HG03097 (cell line): Measurements from ENCODE around the gene ASXL2.

Experiments
- ATAC-seq: cut with Tn5 transposase; IDR thresholded peaks from one replicate; pipeline ENCODE4 v1.9.1; 2021; ENCODE audit not compliant: unreplicated experiment, low FRiP score

The ASXL2 gene

GRCh38 chr2:25808006-25808383 lies 70.3 kb downstream of the ASXL2 start:
- ATAC-seq = no peak

- ATAC-seq = no peak
Measured at GRCh38 chr2:25806941-25807340, 71.3 kb downstream of the ASXL2 start.

- ATAC-seq = no peak
Measured at GRCh38 chr2:25805987-25806386, 72.3 kb downstream of the ASXL2 start.

GRCh38 chr2:25804338-25804737 lies 73.9 kb downstream of the ASXL2 start:
- ATAC-seq = no peak

GRCh38 chr2:25799301-25799700 lies 79.0 kb downstream of the ASXL2 start:
- no peak for ATAC-seq

GRCh38 chr2:25797620-25798488 lies 80.4 kb downstream of the ASXL2 start:
- no peak for ATAC-seq

- peak; percentile 64 for ATAC-seq
Measured at GRCh38 chr2:25794544-25795276, 83.6 kb downstream of the ASXL2 start.

- ATAC-seq = no peak
Measured at GRCh38 chr2:25790074-25790790, 88.1 kb downstream of the ASXL2 start.

GRCh38 chr2:25788457-25788856 lies 89.8 kb downstream of the ASXL2 start:
- no peak for ATAC-seq

GRCh38 chr2:25787020-25787419 lies 91.3 kb downstream of the ASXL2 start:
- ATAC-seq = no peak

GRCh38 chr2:25784404-25784803 lies 93.9 kb downstream of the ASXL2 start:
- ATAC-seq = no peak

- ATAC-seq = no peak
Measured at GRCh38 chr2:25777077-25777476, 101.2 kb downstream of the ASXL2 start.

GRCh38 chr2:25772078-25772477 lies 106.2 kb downstream of the ASXL2 start:
- no peak for ATAC-seq

GRCh38 chr2:25763575-25763974 lies 114.7 kb downstream of the ASXL2 start:
- ATAC-seq = no peak

- no peak for ATAC-seq
Measured at GRCh38 chr2:25760297-25760696, 118.0 kb downstream of the ASXL2 start.

GRCh38 chr2:25758348-25758747 lies 119.9 kb downstream of the ASXL2 start:
- no peak for ATAC-seq

- no peak for ATAC-seq
Measured at GRCh38 chr2:25757906-25758305, 120.4 kb downstream of the ASXL2 start.

GRCh38 chr2:25756536-25756935 lies 121.8 kb downstream of the ASXL2 start:
- no peak for ATAC-seq

GRCh38 chr2:25749676-25750075 lies 128.6 kb downstream of the ASXL2 start:
- no peak for ATAC-seq

- no peak for ATAC-seq
Measured at GRCh38 chr2:25744055-25744454, 134.2 kb downstream of the ASXL2 start.

GRCh38 chr2:25743132-25743830 lies 135.0 kb downstream of the ASXL2 start:
- ATAC-seq = no peak
